HEK293 (cell line): ENCODE data around the gene ANKRD44.

Experiments used
- BCL11A ChIP-seq: fragments of 450-650 bp; formaldehyde crosslinking; IDR thresholded peaks from 2 replicates; pipeline ENCODE4 v1.5.1; 2016; ENCODE audit warnings: low read depth, missing biosample characterization, missing genetic modification characterization
- CTCF ChIP-seq: fragments of 450-650 bp; formaldehyde crosslinking; IDR thresholded peaks from 2 replicates; pipeline ENCODE4 v1.5.1; 2016; ENCODE audit warnings: missing biosample characterization, missing genetic modification characterization
- PRDM10 ChIP-seq: fragments of 450-650 bp; formaldehyde crosslinking; IDR thresholded peaks from 2 replicates; pipeline ENCODE4 v1.5.1; 2016; ENCODE audit warnings: missing biosample characterization, missing genetic modification characterization
- REST ChIP-seq: fragments of 450-650 bp; formaldehyde crosslinking; IDR thresholded peaks from 2 replicates; pipeline ENCODE4 v1.5.1; 2016; ENCODE audit warnings: missing biosample characterization, missing genetic modification characterization
- SALL2 ChIP-seq: fragments of 450-650 bp; formaldehyde crosslinking; IDR thresholded peaks from 2 replicates; pipeline ENCODE4 v1.5.0; 2017; ENCODE audit warnings: missing biosample characterization, mild to moderate bottlenecking, missing genetic modification characterization, borderline replicate concordance
- ZNF274 ChIP-seq, 2 experiments: fragments of 200-500 bp in 1 of 2; fragments of 450-650 bp in 1 of 2; sonication (Bioruptor generic) in 1 of 2; formaldehyde crosslinking in 1 of 2; IDR thresholded peaks; 2 replicates each; pipeline versions ENCODE4 v1.5.1 to v1.6.1; 2014 to 2016; ENCODE audit warnings: borderline replicate concordance in 1 of 2, inconsistent platforms in 1 of 2, low read length in 1 of 2, missing biosample characterization in 1 of 2, missing genetic modification characterization in 1 of 2
- ZNF629 ChIP-seq: fragments of 450-650 bp; formaldehyde crosslinking; IDR thresholded peaks from 2 replicates; pipeline ENCODE4 v1.5.1; 2017; ENCODE audit warnings: missing biosample characterization, missing genetic modification characterization
- ZNF654 ChIP-seq: fragments of 450-650 bp; formaldehyde crosslinking; IDR thresholded peaks from 2 replicates; pipeline ENCODE4 v1.5.1; 2016; ENCODE audit warnings: low read depth, missing biosample characterization, missing genetic modification characterization
- ZXDB ChIP-seq: fragments of 450-650 bp; formaldehyde crosslinking; IDR thresholded peaks from 2 replicates; pipeline ENCODE4 v1.5.1; 2016; ENCODE audit warnings: missing biosample characterization, missing genetic modification characterization

- TF ChIP-seq ZXDB: no peak
- no peak for TF ChIP-seq SALL2 (tag by site-specific recombination)
- TF ChIP-seq CTCF: no peak
- TF ChIP-seq BCL11A (tag by site-specific recombination): no peak
- no peak for TF ChIP-seq ZNF629 (tag by site-specific recombination)
- no peak for TF ChIP-seq ZNF654 (tag by site-specific recombination)
- no peak for TF ChIP-seq REST (tag by site-specific recombination)
- TF ChIP-seq PRDM10 (tag by site-specific recombination): no peak
- TF ChIP-seq ZNF274 (IDR thresholded peaks at IDR 0.05; ENCODE audit: low read length): no peak
- no peak for TF ChIP-seq ZNF274 (tag by site-specific recombination; IDR thresholded peaks at IDR 0.05; ENCODE audit: borderline replicate concordance)
These were observed 286.4 kb downstream of the ANKRD44 start for GRCh38 chr2:197024206-197024605.
